Measurements from ENCODE around the gene DPM1.

The DPM1 gene

DNA sequence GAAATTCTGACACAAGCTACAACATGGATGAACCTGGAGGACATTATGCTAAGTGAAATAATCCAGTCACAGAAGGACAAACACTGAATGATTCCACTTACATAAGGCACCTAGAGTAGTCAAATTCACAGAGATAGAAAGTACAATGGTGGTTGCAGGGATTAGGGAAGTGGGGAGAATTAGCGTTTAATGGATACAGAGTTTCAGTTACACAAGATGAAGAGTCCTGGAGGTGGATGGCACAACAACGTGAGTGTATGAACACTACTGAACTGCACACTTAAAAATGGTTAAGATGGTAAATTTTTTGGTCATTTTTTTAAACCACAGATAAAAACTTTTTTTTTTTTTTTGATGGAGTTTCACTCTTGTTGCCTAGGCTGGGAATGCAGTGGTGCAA, 25.0 kb upstream of the DPM1 start:
- Histone ChIP-seq H3K4me1 (ENCODE audit: control insufficient read depth, low read length) (peaks cover 10% of the 10 kb centered on the region), H3K36me3 (ENCODE audit: control insufficient read depth, low read length) (no peaks in the 10 kb centered on the region), H3K4me2 (ENCODE audit: low read length) (no peak overlapping the region), H3K4me3 (ENCODE audit: low read length) (no peak overlapping the region), H4K20me1 (ENCODE audit: control insufficient read depth, insufficient read depth, low read depth, low read length) (no peaks in the 10 kb centered on the region), H3K27ac (ENCODE audit: low read depth, low read length) (no peak overlapping the region), H3K79me2 (ENCODE audit: control insufficient read depth, low read length) (no peaks in the 10 kb centered on the region), H3K27me3 (ENCODE audit: control insufficient read depth, low read length) (no peaks in the 10 kb centered on the region; the same call in 1 of the 2 replicates), H3F3A (ENCODE audit: control insufficient read depth, insufficient read depth) (peaks cover 3% of the 10 kb centered on the region; the same call in 1 of the 2 replicates), H3K9me2 (replicated peaks; ENCODE audit: control insufficient read depth, low read length) (no peaks in the 10 kb centered on the region), H3K9me3 (ENCODE audit: control insufficient read depth, insufficient read depth, low read length) (no peaks in the 10 kb centered on the region)
- TF ChIP-seq, protein P1, sequence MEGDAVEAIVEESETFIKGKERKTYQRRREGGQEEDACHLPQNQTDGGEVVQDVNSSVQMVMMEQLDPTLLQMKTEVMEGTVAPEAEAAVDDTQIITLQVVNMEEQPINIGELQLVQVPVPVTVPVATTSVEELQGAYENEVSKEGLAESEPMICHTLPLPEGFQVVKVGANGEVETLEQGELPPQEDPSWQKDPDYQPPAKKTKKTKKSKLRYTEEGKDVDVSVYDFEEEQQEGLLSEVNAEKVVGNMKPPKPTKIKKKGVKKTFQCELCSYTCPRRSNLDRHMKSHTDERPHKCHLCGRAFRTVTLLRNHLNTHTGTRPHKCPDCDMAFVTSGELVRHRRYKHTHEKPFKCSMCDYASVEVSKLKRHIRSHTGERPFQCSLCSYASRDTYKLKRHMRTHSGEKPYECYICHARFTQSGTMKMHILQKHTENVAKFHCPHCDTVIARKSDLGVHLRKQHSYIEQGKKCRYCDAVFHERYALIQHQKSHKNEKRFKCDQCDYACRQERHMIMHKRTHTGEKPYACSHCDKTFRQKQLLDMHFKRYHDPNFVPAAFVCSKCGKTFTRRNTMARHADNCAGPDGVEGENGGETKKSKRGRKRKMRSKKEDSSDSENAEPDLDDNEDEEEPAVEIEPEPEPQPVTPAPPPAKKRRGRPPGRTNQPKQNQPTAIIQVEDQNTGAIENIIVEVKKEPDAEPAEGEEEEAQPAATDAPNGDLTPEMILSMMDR (IDR thresholded peaks at IDR 0.05; ENCODE audit: low read depth, low read length, poor library complexity, severe bottlenecking), result no peak
- no peak for TF ChIP-seq EZH2phosphoT487 (IDR thresholded peaks at IDR 0.05; ENCODE audit: borderline replicate concordance, low read length)

DNA sequence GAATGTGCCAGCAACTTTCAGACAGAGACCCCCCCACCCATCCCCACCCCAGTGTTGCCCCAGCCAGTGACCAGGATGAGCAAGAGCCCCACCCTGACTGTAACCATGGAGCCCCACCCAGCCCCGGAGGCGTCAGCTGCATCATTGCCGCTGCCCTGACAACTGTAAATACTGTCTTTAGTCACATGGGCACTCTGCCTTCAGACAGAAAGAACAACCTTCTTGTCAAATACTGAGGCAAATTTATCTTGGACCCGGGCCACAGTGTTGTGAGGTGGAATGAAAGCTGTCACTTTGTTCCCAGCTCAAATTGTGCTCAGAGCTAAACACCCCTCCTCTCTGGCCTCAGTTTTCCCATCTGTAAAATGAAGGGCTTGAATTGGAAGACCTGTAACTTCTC, 24.0 kb upstream of the DPM1 start:
- TF ChIP-seq, protein P1 (IDR thresholded peaks at IDR 0.05; ENCODE audit: low read depth, low read length, poor library complexity, severe bottlenecking), result no peak
- no peak for TF ChIP-seq EZH2phosphoT487 (IDR thresholded peaks at IDR 0.05; ENCODE audit: borderline replicate concordance, low read length)
- no peaks in the 10 kb centered on the region for H3K9me2 ChIP-seq (replicated peaks; ENCODE audit: control insufficient read depth, low read length)

DNA sequence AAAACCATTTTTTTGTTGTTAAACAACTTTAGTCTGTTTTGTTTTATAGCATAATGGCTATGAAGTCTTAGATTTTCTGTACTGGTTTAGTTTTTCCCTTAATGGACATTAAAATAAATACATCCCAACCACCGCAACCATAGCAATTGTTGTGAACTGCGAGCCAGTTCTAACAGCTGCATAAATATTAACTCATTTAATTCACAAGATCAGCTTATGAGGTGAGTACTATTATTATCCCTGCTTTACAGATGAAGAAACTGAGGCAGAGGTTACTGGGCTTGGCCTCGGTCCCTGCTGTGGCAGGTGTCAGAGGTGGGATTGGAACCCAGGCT, 23.3 kb upstream of the DPM1 start:
- Histone ChIP-seq H3K27ac (ENCODE audit: low read depth, low read length) (no peak overlapping the region), H3K79me2 (ENCODE audit: control insufficient read depth, low read length) (no peaks in the 10 kb centered on the region), H3K36me3 (ENCODE audit: control insufficient read depth, low read length) (no peaks in the 10 kb centered on the region), H3K4me1 (ENCODE audit: control insufficient read depth, low read length) (peaks cover 11% of the 10 kb centered on the region), H3K4me2 (ENCODE audit: low read length) (no peak overlapping the region), H3K9me3 (ENCODE audit: control insufficient read depth, insufficient read depth, low read length) (no peaks in the 10 kb centered on the region), H3K27me3 (ENCODE audit: control insufficient read depth, low read length) (no peaks in the 10 kb centered on the region; the same call in 1 of the 2 replicates), H4K20me1 (ENCODE audit: control insufficient read depth, insufficient read depth, low read depth, low read length) (no peaks in the 10 kb centered on the region), H3K9me2 (replicated peaks; ENCODE audit: control insufficient read depth, low read length) (no peaks in the 10 kb centered on the region), H3K4me3 (ENCODE audit: low read length) (no peak overlapping the region), H3F3A (ENCODE audit: control insufficient read depth, insufficient read depth) (peaks cover 3% of the 10 kb centered on the region; the same call in 1 of the 2 replicates)
- no peak for TF ChIP-seq EZH2phosphoT487 (IDR thresholded peaks at IDR 0.05; ENCODE audit: borderline replicate concordance, low read length)
- TF ChIP-seq, protein P1 (IDR thresholded peaks at IDR 0.05; ENCODE audit: low read depth, low read length, poor library complexity, severe bottlenecking), result no peak

More for the DNA sequence above, 24.0 kb upstream of the DPM1 start:
- no peaks in the 10 kb centered on the region for H4K20me1 ChIP-seq (ENCODE audit: control insufficient read depth, insufficient read depth, low read depth, low read length)
- H3K27me3 ChIP-seq (ENCODE audit: control insufficient read depth, low read length), result no peaks in the 10 kb centered on the region; the same call in 1 of the 2 replicates
- no peak overlapping the region for H3K4me2 ChIP-seq (ENCODE audit: low read length)
- no peaks in the 10 kb centered on the region for H3K9me3 ChIP-seq (ENCODE audit: control insufficient read depth, insufficient read depth, low read length)
- no peak overlapping the region for H3K27ac ChIP-seq (ENCODE audit: low read depth, low read length)
- H3F3A ChIP-seq (ENCODE audit: control insufficient read depth, insufficient read depth), result peaks cover 3% of the 10 kb centered on the region; the same call in 1 of the 2 replicates
- H3K36me3 ChIP-seq (ENCODE audit: control insufficient read depth, low read length), result no peaks in the 10 kb centered on the region
- no peaks in the 10 kb centered on the region for H3K79me2 ChIP-seq (ENCODE audit: control insufficient read depth, low read length)
- H3K4me3 ChIP-seq (ENCODE audit: low read length), result no peak overlapping the region
- H3K4me1 ChIP-seq (ENCODE audit: control insufficient read depth, low read length), result peaks cover 11% of the 10 kb centered on the region
